ENCODE data around the gene NOP58.

DNA sequence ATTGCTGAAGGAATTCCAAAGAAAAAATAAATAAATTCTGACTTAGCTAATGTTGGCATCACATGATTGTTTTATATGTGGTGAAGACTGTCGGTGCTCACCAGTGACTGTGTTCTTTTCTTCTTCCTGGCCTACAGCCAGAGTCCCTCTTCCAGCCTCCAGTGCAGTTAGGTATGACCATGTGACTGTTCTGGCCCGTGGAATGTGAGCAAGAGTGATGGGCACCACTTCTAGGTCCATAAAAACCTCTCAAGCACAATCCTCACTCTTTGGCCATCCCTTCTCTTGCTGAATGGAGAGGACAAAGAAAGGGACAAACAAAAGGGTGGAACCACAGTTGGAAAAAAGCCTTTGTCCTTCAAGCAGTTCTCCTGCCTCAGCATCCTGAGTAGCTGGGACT, 71.6 kb downstream of the NOP58 start:
- TF ChIP-seq, protein P1, sequence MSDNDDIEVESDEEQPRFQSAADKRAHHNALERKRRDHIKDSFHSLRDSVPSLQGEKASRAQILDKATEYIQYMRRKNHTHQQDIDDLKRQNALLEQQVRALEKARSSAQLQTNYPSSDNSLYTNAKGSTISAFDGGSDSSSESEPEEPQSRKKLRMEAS (IDR thresholded peaks at IDR 0.05): no peak
- no peak for TF ChIP-seq ZFX (IDR thresholded peaks at IDR 0.05)

All from HCT116 (cell line).